ENCODE data around the gene IL31. TPM values are rescaled to one million over a fixed set of nuclear protein-coding genes. Genes with fewer than 3 reads are reported as not detected.

The IL31 gene
- total RNA-seq, 1 donor from 2014 or later, result not detected

DNA sequence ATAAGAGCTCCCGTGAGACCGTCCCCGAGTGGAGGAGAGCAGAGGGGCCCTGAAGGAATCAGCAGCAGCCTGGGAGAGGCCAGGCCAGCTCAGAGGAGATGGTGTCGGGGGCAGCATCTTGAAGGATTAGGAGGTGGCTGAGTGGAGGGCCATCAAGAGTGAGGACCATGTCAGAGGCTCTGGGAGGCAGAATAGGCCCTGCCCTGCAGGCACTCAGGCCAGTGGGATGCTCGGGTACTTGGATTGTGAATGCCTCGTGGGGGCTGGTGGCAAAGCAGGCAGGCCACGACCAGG is 47.7 kb downstream of the IL31 start:
- Histone ChIP-seq H3K27ac (ENCODE audit: low read depth, low read length) (peak overlapping the region; percentile 86), H3K4me1 (ENCODE audit: control insufficient read depth in 3 of 3, insufficient read depth in 3 of 3, low read length in 3 of 3) (peaks cover 48 to 67% (median 67%) of the 10 kb centered on the region in 3 donors)

DNA sequence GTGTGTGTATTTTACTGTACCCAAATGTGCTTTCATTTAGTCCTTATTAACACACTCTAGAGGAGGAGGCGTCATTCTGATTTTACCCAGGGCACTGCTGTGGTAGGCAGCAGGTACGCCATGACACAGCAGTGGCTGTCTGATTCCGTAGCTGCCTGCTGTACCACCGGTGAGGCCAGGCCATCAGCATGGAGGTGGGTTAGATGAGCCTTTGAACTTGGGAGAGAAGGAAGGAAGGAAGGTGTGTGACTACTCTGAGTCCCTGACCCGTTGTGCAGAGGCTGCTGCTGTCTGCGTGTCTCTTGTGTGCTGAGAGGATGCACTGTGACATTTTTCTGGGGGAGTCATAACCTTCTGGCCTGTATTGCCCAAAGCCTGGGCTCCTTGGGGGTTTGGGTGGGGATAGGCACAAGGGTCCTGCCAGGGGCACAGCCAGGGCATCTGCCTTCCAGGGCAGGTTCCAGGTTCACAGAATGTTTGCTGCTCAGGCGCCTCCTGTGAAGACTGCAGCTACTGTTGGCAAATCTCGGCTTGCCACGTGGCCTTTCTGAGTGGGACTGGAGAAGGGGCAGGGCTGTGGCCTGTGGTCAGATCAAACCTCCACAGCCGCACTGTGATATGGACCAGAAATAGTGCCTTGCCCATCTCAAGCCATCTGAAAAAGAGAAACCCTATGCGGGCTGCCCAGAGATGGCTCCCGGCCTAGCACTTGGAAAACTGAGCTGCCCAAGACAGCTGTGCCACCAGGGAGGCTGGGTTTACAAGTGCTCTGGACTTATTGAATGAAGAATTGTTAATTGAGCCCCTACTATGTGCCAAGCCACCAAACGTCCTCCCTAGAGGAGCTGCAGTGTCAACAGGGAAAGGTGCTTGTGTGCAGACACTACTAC is 48.3 kb downstream of the IL31 start:
- Histone ChIP-seq H3K27ac (ENCODE audit: low read depth, low read length) (peak overlapping the region; percentile 86), H3K36me3 (ENCODE audit: control insufficient read depth in 3 of 3, insufficient read depth in 3 of 3, low read length in 3 of 3) (peaks cover 35 to 36% (median 36%) of the 10 kb centered on the region in 3 donors), H3K4me1 (ENCODE audit: control insufficient read depth in 3 of 3, insufficient read depth in 3 of 3, low read length in 3 of 3) (peaks cover 48 to 65% (median 62%) of the 10 kb centered on the region in 3 donors), H3K4me3 (ENCODE audit: low read length in 3 of 3) (peak overlapping the region in 2 of 3 donors; percentile 22 to 31), H3K9ac (ENCODE audit: low read depth in 1 of 3, low read length in 3 of 3) (peak overlapping the region; percentile 34 to 77 (median 61)), H3K27me3 (ENCODE audit: control insufficient read depth in 3 of 3, insufficient read depth in 3 of 3, low read length in 3 of 3) (no peaks in the 10 kb centered on the region), H3K9me3 (ENCODE audit: control insufficient read depth in 3 of 3, low read length in 3 of 3) (no peaks in the 10 kb centered on the region)

More for the DNA sequence above, 47.7 kb downstream of the IL31 start:
- Histone ChIP-seq H3K9me3 (ENCODE audit: control insufficient read depth in 3 of 3, low read length in 3 of 3) (no peaks in the 10 kb centered on the region), H3K4me3 (ENCODE audit: low read length in 3 of 3) (peak overlapping the region in 1 of 3 donors; percentile 2), H3K9ac (ENCODE audit: low read depth in 1 of 3, low read length in 3 of 3) (peak overlapping the region in 1 of 3 donors; percentile 77), H3K27me3 (ENCODE audit: control insufficient read depth in 3 of 3, insufficient read depth in 3 of 3, low read length in 3 of 3) (no peaks in the 10 kb centered on the region), H3K36me3 (ENCODE audit: control insufficient read depth in 3 of 3, insufficient read depth in 3 of 3, low read length in 3 of 3) (peaks cover 38 to 40% (median 39%) of the 10 kb centered on the region in 3 donors)

DNA sequence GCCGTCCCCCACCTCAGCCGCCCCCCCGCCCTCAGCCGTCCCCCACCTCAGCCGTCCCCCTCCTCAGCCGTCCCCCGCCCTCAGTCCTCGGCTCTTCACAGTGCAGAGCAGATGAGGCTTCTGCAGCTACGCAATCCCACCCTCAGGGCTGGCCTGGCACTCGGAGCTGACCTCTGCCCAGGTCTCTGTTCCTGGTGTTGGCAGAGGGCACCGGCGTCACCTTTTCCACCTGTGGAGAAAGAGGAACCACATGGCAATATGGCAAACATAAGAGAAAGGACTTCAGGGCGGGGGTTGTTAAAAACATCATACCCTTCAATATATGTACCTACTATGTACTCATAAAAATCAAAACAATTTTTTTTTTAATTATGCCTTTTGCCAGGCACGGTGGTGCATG is 49.7 kb downstream of the IL31 start:
- no peaks in the 10 kb centered on the region for H3K9me3 ChIP-seq (ENCODE audit: control insufficient read depth in 3 of 3, low read length in 3 of 3)
- peak overlapping the region; percentile 86 for H3K27ac ChIP-seq (ENCODE audit: low read depth, low read length)
- H3K27me3 ChIP-seq (ENCODE audit: control insufficient read depth in 3 of 3, insufficient read depth in 3 of 3, low read length in 3 of 3), result no peaks in the 10 kb centered on the region
- peaks cover 22% of the 10 kb centered on the region in 3 donors for H3K36me3 ChIP-seq (ENCODE audit: control insufficient read depth in 3 of 3, insufficient read depth in 3 of 3, low read length in 3 of 3)
- H3K4me1 ChIP-seq (ENCODE audit: control insufficient read depth in 3 of 3, insufficient read depth in 3 of 3, low read length in 3 of 3), result peaks cover 48 to 58% (median 54%) of the 10 kb centered on the region in 3 donors
- no peak overlapping the region for H3K9ac ChIP-seq (ENCODE audit: low read depth in 1 of 3, low read length in 3 of 3)
- no peak overlapping the region for H3K4me3 ChIP-seq (ENCODE audit: low read length in 3 of 3)

DNA sequence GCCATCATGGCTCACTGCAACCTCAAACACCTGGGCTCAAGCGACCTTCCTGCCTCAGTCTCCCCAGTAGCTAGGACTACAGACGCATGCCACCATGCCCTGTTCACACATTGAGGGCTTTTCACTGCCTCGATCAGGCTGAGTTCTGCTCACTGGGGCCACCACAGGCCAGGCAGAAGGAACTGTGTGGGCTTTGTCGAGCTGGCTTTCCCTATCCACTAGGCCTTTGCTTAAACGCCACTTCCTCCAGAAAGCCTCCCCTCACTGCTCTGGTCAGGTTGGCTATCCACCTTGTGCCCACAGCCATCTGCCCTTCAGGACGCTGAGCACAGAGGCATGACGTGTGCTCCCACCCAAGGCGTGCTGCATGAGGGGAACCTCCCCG is 50.3 kb downstream of the IL31 start:
- peaks cover 16% of the 10 kb centered on the region in 3 donors for H3K36me3 ChIP-seq (ENCODE audit: control insufficient read depth in 3 of 3, insufficient read depth in 3 of 3, low read length in 3 of 3)
- no peaks in the 10 kb centered on the region for H3K9me3 ChIP-seq (ENCODE audit: control insufficient read depth in 3 of 3, low read length in 3 of 3)
- peak overlapping the region; percentile 31 for H3K27ac ChIP-seq (ENCODE audit: low read depth, low read length)
- peak overlapping the region; percentile 50 to 68 (median 54) for H3K9ac ChIP-seq (ENCODE audit: low read depth in 1 of 3, low read length in 3 of 3)
- H3K27me3 ChIP-seq (ENCODE audit: control insufficient read depth in 3 of 3, insufficient read depth in 3 of 3, low read length in 3 of 3), result no peaks in the 10 kb centered on the region
- no peak overlapping the region for H3K4me3 ChIP-seq (ENCODE audit: low read length in 3 of 3)
- H3K4me1 ChIP-seq (ENCODE audit: control insufficient read depth in 3 of 3, insufficient read depth in 3 of 3, low read length in 3 of 3), result peaks cover 48 to 58% (median 54%) of the 10 kb centered on the region in 3 donors

DNA sequence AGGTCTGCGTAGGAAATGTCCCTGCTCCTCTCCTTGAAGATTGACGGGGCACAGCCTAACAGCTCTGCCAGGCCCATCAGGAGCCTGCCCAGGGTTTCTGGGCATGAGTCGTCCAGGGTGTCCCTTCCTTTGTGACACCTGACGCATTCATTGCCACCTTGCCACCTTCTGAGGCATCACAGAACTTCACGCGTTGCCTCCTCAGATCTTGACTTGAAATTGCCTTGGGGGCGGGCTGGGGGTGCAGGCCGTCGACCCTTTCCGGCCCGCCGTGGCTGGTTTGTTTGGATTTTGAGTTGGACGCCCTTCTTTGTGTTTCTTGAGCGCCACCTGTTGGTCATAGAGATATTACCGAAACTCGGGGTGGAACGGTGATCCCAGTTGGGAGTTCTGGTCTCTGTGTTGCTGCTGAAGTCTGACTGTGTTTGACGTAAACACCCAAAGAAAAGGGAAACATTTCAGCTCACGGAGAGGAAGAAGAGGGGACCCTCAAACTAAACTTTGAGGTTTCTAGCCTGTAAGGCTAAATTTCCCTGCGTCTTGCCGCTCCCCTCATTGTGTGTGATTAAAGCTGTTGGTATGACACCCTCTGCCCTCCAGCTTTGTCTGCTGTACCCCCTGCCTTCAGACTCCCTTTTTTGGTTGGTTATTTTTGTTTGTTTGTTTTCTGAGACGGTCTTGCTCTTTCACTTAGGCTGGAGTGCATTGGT is 50.8 kb downstream of the IL31 start:
- peaks cover 11% of the 10 kb centered on the region in 3 donors for H3K36me3 ChIP-seq (ENCODE audit: control insufficient read depth in 3 of 3, insufficient read depth in 3 of 3, low read length in 3 of 3)
- H3K27ac ChIP-seq (ENCODE audit: low read depth, low read length), result peak overlapping the region; percentile 31
- peak overlapping the region in 2 of 3 donors; percentile 22 to 44 for H3K4me3 ChIP-seq (ENCODE audit: low read length in 3 of 3)
- peaks cover 48 to 59% (median 55%) of the 10 kb centered on the region in 3 donors for H3K4me1 ChIP-seq (ENCODE audit: control insufficient read depth in 3 of 3, insufficient read depth in 3 of 3, low read length in 3 of 3)
- H3K27me3 ChIP-seq (ENCODE audit: control insufficient read depth in 3 of 3, insufficient read depth in 3 of 3, low read length in 3 of 3), result no peaks in the 10 kb centered on the region
- H3K9me3 ChIP-seq (ENCODE audit: control insufficient read depth in 3 of 3, low read length in 3 of 3), result no peaks in the 10 kb centered on the region
- peak overlapping the region; percentile 50 to 70 (median 54) for H3K9ac ChIP-seq (ENCODE audit: low read depth in 1 of 3, low read length in 3 of 3)

Small RNAs within 50 kb of the gene (small RNA-seq; reads per million reads assigned to genes)
- 0.37 reads per million, percentile 46 among the genes with 10 or more reads in this experiment for gene DIABLO

Other genes with a start within 250 kb of the IL31 start
- gene BCL7A, start 152.3 kb downstream of the IL31 start, total RNA-seq, result 9.4 TPM
- gene MLXIP, start 95.5 kb downstream of the IL31 start, total RNA-seq, result 10.4 TPM
- not detected for gene LRRC43, start 8.9 kb upstream of the IL31 start, total RNA-seq
- not detected for gene B3GNT4, start 29.5 kb upstream of the IL31 start, total RNA-seq
- gene DIABLO, start 51.8 kb upstream of the IL31 start, total RNA-seq, result 45.4 TPM
- gene VPS33A, start 92.3 kb upstream of the IL31 start, total RNA-seq, result 16.2 TPM
- 21.9 TPM for gene CLIP1, start 248.4 kb upstream of the IL31 start, total RNA-seq

All from skeletal muscle tissue (tissue), 5 donors.